ENCODE data around the gene CRNN.

Gene CRNN

DNA sequence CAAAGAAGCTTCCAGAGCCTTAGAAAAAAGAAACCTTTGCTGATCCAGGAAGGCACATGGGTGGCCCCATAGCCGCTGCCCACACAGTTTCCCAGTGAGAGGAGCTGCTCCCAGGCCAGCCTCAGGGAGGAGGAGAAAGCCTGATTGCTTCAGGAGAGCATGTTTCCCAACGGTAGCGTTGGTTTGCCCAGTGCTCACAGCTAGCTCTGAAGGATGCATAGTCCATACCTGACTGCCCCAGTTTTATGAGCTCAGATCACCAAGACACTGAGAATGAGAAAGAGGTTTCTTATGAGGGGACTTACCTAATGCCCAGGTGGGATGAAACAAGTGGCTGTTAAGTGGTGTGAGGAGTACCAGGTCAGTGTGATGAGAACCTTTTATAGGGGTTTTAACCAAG, at the start of gene CRNN:
TSS of gene CRNN (minus strand) at position 355 of the 400 bp plus-strand sequence. CDS start 2,030 bp downstream, outside the sequence.
- no peak for DNase-seq

DNA sequence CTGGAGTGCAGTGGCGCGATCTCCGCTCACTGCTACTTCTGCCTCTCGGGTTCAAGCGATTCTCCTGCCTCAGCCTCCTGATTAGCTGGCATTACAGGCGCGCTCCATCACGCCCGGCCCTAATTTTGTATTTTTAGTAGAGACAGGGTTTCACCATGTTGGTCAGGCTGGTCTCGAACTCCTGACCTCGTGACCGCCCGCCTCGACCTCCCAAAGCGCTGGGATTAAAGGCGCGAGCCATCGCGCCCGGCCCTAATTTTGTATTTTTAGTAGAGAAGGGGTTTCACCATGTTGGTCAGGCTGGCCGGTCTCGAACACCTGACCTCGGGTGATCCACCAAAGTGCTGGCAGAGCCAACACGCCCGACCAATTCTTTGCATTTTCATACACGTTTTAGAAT, 48.6 kb upstream of the CRNN start:
- DNase-seq, result no peak

DNA sequence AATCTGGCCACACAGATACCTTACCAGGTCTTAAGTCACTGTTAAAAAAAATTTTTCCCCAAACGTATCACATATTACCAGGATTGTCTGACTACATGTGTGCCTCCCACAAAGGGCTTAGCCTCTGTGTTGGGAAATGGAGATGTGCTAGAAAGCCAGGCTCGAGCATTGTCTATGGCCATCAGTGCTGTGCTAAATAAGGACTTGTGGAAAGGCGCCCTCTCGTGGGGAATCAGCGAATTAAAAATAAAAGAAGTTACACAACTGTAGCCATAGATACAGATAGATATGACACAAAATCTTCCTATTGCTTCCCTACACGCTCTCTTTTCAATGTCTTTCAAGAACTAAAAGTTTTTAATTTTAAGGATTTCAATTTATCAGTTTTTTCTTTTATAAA, 47.5 kb upstream of the CRNN start:
- no peak for DNase-seq

DNA sequence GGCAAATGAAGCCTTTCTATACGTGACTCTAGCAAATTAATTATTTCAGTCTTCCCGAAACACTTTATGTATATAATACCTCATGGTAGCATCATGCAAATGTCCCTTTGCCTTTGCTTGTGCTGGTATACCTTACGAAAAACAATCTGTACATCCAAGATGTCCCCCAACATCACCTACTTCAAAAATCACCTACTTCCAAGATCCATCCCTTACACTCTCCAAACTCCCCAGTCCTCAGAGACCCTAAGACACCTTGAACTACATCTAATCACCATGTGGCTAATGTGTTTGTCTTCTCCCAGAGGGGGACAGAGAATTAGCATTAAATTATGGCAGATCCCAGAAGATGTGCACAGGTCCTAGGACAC, 46.5 kb upstream of the CRNN start:
- no peak for DNase-seq

DNA sequence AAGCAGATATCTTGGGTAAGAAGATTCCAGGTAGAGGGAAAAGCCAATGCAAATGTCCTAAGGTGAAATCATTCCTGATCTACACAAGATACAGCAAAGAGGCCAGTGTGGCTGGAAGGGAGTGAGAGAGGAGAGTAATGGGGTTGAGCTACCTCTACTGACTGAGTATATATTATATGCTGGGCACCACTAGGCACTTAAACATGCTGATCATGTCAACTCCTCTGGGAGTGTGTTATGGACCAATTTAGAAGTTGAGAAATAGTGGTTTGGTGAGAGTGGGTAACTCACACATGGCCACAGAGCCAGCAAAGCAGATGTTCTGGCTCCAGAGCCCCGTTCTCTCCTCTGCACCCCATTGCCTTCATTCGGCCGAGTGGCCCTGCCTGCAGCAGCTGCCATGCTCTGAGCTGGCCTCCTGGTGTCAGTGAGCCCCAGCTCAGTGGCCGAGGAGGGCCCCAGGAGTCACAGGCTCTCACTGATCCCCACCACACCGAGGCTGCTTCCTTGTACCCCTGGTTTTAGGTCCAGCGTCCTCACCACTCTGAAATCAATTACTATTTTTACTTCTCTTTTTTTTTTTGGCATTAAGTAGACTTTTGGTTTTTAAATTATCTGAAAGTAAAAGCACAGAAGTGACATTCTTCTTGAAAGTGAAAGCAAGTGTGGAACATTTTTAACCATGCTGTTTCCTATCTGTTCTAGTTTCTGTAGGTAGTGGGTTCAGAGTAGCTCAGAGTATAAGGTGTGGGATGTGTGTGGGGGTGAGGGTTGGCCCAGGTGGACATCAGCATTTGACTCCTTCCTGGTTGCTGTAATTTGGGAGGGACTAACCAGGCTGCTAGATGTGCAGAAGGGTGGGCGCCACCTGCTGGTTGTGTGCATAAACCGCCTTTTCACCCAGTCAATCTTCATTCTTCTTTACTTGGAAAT, 45.8 kb upstream of the CRNN start:
- no peak for DNase-seq

DNA sequence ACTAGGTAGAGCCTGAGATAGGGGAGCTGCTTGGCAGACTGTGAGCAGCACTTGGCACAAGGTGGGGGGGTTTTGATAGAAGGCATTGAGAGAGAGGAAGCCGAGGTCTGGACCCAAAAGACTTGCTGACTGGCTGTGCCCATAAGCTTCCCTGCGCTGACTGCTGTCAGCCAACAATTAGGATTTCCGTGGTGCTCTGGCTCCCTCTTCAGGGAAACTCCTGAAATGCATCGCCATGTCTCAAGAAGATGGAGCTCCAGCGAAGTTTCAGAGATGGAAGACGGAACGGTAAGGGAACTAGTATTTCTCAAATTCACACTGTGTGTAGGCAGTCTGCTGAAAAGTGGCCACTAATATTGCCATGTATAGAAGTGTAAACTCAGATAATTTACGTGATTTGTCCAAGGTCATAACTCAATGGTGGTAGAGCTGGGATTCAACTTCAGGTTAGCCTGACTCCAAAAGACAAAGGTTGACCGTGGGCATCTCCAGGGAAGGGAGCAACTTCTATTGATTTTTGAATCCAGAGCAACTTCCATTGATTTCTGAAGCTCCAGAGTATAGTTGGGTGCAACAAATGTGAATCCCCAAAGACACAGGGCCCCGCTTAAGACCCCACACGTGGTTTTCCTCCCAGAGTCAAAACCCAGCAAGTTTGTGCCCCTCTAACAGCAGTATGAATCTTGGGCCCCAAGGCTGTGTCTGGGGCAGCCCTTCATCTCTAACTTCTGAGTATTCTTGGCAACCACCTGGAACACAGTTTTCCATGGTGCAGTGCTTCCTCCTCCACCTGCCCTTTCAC, 44.5 kb upstream of the CRNN start:
- DNase-seq, result no peak

DNA sequence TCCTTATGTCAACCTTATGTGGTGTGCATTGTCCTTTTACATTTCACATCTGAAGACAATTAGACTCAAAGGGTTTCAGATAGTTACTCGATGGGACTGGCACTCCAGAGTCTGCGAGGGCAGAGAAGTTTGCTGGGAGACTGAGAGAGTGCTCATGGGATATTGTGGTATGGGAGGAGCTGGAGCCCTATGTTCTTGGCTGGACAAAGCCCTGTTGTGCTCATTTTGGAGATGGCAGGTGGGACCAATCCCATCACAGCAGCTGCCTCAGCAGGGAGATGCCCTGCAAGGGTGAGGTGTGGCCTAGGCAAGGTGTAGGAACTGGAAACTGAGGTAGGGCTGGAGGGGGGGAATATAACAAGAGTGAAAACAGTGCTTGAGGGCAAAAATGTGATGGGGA, 43.5 kb upstream of the CRNN start:
- no peak for DNase-seq

DNA sequence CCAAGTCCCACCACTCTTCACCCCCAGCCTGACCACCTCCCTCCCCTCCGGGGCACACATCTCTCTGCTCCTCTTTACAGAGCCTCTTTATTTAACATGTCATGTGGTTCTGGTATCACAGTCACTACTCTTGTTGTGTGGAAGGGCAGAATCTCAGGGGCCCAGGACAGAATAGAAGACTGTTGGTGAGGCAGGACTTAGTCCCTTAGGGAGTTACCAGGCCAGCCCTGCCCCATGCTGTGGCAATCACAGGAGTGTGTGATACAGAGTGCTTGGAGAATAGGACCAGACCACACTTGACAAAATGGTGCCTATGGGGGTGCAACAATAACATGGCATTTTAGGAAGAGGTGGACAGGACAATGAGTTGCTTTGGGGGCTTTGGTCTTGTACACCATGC, 43.0 kb upstream of the CRNN start:
- DNase-seq, result no peak

DNA sequence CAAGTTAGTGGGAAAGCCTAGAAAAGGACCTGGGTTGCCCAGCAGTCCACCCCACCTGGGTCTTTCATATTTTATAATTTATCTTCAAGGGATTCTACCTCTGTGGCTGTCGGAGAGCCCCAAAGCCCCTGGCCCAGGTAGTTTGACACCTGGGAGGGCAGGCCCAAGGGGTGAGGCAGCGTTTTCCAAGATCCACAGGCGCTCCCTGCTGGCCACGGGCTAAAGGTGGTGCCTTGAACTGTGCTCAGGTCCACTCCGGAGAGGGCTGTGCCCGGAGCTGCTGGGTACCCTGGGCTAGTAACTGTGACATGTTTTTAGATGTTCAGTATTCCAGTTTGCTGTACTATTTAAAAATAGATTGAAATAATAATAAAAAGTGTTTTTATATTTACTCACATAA, 37.2 kb upstream of the CRNN start:
- no peak for DNase-seq

DNA sequence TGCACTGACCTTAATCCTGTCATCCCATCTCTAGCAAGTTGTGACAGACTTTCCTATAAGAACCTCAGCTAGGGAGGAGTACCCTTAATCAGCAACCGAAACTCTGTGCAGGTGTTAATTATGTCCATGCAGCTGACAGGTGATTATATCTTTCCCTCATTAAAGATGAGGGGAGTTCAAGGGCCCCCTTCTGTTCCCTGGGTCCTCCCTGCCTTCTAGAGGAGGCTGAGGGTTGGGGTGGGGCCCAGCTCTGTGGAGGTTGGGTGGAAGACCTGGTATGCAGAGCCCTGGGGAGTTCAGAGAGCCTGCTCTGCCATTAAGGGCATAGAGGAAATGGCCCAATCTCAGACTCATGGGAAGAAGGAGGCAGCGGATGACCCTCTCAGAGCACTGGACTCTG, 35.6 kb upstream of the CRNN start:
- DNase-seq, result no peak

DNA sequence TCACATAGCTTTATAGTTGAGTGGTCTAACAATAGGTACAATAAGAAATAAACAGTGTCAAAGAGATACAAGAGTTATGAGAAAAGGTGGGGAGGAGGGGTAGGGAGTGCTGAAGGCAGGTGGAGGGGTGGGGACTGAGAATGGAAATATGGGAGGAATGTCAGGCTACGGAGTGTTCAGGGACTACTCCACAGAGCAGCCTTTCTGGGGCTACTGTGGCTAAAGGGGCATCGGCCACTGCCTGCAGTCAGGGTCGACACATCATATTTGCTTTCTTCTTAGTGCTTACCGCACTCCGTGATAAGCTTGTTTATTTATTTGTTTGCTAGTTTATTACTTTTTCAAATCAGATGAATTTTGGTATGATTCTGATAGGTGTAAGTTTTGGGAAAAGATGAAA, 34.4 kb upstream of the CRNN start:
- no peak for DNase-seq

DNA sequence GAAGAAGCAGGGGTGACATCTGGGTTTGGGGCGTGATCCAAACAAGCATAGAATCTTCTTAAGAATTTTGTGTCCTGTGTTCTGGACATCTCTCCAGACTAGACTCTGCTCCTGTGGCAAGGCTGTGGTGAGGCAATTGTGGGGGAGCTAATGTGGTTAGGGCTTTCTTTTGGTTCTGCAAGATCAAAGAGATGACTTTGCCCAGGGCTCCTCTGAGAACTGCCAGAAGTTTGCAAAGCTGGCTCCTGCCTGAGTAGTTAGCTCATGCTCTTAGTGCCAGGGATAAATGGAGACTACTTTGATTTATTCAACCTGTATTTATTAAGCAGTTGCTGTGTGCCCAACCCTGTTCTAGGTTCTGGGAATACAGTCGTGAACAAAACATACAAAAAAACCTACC, 34.0 kb upstream of the CRNN start:
- no peak for DNase-seq

DNA sequence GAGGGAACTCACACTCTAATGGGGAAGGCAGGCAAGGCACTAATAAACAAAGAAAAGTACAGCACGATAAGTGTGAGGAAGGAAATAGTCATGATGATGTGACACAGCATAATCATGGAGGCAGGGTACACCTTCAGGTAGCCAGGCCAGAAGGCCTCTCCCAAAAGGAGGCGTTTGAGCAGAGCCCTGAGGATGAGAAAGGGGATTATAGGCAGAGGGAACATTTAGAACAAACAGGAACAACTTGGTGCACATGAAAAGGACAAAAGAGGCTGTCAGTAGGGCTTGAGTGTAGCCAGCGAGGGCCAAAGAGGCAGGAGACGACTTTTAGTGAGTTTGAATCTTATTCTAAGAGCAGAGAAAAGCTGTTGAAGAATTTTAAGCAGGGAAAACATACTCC, 33.4 kb upstream of the CRNN start:
- DNase-seq, result no peak

DNA sequence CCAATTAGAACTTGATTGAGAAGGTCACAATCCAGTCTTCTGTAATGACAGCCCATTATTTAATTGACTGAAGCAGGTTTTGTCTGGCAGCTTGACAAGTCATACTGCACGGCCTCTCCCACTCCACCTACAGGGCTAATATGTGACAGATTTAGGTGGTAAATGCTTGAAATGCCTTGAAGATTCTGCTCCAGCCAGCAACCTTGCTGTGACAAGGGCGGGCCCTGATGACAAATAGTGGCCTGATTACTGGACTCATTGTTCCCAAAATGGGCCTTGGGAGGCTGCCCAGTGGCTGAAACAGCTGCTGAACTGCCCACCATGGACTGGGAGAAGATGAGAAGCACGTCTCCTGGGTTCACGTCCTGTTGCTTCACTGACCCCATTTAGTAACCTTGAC, 30.0 kb upstream of the CRNN start:
- DNase-seq, result no peak

DNA sequence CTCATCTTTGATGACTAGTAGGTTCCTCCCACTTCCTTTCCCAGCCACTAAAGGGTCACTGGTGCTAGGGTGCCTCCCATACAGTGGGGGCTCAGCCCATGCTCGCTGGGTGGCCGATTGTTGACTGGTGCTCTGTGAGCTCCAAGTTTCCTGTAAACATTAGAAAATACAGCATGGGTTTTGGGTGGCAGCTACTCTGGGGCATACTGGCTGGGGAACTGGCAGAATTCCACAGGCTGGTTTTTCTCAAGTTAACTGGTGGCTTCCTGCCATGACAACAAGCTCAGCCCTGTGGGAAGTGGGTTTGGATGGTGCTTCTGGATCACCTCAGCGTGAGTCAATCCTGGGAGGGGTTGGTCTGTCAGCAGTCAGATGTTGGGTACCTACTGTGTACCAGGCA, 28.7 kb upstream of the CRNN start:
- DNase-seq, result no peak

DNA sequence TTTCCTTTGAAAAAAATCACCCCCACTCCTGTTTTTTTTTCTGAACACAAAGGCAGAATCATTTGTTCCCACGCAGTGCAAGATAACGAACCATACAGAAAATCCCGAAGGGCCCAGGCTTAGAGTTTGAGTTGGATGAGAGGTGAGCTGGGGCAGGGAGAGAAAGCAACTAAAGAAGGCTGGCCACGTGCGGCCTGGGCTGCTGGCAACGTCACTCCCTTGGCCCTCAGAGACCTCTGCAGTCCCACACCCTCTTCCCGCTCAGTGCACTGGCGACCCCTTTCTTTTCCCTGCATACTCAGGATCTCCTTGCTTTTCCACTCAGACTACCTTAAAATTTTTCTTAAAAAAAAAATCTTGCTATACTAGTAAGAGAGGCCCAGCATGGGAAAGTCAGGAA, 28.2 kb upstream of the CRNN start:
- no peak for DNase-seq

DNA sequence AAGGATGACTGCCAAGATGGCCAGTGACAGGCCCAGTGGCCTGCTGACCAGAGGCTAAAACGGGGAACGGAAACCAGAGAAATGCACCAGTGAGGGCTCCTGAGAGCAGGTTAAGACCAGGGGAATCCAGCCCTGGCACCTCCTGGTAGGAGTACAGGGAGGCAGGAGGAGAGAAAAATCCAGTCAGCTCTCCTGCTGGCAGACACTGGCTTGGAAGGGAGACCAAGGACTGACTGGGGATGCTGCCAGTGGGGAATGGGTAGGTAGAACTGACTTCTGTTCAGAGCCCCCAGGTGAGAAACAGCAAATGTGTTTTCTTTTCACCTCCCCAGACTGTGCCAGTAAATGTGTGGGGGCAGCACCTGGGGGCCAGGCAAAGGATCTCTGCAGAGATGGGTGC, 27.7 kb upstream of the CRNN start:
- DNase-seq, result no peak

DNA sequence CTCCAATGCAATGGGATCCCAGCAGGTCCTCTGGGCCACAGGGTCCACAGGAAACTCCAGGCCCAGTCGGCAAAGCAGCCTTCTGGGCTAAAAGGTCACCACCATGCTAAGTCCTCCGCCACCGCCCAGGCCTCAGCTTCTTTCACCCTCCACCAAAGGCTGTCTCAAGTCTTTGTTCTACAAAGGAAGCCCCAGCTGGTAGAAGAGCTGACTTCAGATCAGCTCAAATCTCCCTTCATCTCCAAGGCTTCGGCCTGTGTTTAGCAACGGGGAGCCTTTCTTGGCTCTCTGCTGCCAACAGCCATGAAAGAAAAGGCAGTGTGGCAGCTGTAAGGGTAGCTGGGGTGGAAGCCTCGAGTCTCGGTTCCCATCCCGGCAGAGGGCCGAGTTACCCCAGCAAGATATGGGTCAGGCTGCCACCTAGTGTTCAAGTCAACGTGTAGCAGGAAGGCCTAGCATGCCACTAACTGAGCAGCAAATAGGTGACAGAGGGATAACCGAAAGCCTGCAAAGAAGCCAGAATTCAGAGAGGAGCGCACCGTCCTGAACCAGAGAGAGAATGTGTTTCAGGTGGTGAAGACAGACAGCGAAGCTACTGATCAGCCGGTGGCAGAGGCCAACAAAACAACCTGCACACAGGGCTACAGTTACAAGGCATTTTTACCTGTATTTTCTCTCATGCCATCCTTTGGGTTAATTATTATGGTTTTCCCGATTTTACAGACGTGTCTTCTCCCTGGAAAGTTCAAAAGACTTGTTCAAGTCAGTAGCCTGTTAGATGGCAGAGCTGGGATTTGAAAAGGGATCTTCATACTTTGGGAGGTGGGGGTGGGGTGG, 26.8 kb upstream of the CRNN start:
- DNase-seq, result no peak

DNA sequence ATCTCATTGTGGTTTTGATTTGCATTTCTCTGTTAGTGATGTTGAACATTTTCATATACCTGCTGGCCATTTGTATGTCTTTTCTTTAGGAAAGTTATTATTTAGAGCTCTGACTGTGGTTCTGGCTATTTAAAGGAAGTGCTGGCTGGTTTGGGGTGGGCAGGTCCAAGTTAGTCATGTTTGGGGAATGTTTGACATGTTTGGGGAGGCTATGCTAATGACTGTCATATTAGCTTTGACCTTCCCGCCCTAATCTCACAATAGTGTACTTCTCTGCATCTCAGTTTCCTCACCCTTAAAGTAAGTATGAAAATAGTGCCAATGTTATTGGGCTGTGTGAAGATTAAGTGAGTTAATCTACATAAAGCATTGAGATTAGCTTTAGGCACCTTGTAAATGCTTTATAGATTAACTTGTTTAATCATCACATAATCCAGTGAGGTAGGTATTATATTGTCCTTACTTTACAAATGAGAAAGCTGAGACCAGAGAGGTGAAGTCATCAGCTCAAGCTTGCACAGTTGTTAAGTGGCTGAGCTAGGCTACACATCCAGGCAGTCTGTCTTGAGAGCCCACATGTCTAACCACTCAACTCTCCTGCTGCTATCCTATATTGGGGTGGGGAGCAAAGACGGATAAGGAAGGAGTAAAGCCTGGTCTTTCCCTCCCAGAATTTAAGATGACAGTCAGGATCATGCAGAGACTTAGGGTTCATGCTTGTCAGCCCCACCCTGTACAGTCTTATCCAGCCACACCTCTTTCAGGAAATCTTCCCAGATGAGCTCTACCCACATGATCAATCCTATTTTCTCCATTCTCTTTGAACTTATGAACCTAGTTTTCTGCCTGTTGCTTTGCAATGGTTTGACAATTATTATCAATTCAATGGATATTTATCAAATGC, 22.8 kb upstream of the CRNN start:
- no peak for DNase-seq

DNA sequence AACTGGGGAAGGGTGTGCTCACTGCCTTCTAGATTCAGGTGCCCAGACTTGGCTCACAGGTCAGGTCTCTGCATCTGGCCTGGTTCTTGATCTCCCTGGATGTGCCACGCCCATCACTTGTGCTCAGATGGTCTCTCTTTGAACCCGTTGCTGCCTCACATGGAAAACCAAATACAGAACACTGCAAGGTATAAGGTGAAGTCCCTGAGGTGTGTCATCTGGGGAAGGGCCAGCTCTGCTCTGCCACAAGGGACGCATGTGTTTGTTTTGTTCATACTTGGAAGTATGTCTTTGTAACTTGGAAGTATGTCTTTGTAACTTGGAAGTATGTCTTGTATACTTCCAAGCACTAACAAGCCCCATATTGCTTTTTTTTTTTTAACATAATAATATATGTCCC, 13.4 kb upstream of the CRNN start:
- no peak for DNase-seq

DNA sequence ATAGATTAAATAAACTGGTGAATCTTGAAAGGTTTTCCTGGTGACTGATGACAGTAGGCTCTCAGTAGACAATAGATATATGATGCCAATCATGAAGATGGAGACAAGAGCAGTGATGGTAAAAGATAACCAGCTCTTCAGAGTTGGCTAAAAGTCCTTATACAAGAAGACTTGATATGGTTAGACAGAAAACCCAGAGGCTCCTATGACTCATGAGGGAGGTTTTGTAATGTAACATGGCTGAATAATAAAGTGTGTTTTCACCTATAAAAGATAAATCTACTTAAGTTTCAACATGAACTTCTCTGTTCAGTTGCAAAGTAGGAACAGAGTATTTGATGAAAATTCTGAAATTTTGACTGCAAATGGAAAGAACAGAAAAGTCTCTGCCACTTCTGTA, 12.7 kb upstream of the CRNN start:
- no peak for DNase-seq

DNA sequence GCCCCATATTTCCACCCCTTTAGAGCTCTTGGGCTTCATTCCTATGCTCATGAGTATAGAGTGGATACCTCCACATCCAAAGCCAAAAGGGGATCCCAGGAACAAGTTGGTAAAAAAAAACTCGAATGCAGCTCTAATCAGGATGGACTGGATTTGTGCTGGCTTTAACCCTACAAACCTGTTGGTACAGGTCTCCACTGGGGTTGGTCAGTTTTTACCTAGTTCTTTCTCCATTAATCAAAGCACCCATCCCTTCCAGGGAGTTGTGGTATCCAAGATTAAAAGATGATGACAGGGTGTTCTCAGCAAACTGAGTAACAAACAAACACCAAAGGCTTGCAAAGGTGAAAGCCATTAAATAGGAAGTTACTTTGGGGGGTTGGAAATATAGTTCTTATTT, 5.9 kb upstream of the CRNN start:
- DNase-seq, result no peak

Data from cortex of kidney (tissue), 1 donor.